Retinal pigment epithelial cell (primary cell): ENCODE results near the gene RAB13.
A peak's percentile ranks its signal among the peaks of the same experiment; 100 is the strongest.

Source experiments
- DNase-seq: peaks from one replicate; pipeline ENCODE4 v3.0.0-alpha.2; 2010; ENCODE audit warnings: low read depth
- H3K4me3 ChIP-seq: 2 replicates; pipeline ENCODE4 v1.5.1; 2011; ENCODE audit warnings: mild to moderate bottlenecking, low read length, control low read depth, moderate library complexity
- CTCF ChIP-seq: conservative IDR thresholded peaks from 2 replicates; pipeline ENCODE4 v1.5.1; 2011; ENCODE audit warnings: low read depth, low read length, control low read depth, inconsistent platforms

The RAB13 gene

DNA sequence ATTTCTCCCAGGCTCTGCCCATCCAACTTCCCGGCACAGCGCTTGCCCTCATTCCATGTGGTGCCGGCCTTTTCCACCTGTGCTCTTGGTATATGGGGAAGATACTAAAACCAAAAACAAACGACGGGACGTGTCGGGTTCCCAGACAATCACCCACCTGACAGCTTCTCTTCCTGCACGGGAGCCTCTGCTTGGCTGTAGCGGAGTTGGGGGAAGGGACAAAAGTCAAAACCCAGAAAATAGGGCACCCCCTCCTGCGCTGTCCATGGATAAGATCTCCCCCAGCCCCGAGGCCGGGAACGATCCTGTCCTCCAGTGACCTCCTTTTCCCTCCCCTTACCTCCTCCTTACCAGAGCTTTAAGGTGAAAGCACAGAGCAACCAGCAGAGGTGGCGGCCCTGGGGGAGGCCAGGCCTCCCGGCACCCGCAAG lies 9.3 kb downstream of the RAB13 start:
- H3K4me3 ChIP-seq, result peak overlapping the region; percentile 75
- TF ChIP-seq CTCF, result no peak
- no peak for DNase-seq

- no peak overlapping the region for H3K4me3 ChIP-seq
- no peak for DNase-seq
- TF ChIP-seq CTCF, result no peak
Measured at GRCh38 chr1:153973525-153973924, 12.6 kb downstream of the RAB13 start.

- no peak for DNase-seq
- TF ChIP-seq CTCF, result no peak
- H3K4me3 ChIP-seq, result no peak overlapping the region
Measured at GRCh38 chr1:153973071-153973470, 13.1 kb downstream of the RAB13 start.

DNA sequence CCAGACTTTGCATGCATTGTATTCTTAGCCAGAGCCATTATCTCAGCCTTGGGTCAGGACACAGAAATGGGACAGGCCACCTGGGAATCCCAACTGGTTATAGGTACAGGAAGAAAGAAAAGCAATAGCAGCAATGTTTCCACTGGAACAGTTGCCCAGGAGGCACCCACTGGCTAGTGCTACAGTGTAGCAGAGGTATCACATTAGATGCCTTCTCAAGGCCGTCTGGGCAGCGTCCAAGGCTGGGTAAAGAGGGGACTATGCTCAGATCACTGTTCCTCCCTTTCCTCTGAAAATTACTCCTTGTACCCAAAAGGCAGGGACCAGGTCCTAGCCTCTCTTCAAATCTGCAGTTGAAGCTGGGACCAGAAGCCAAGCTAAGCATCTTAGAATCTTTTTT lies 15.8 kb downstream of the RAB13 start:
- DNase-seq, result no peak
- no peak overlapping the region for H3K4me3 ChIP-seq
- TF ChIP-seq CTCF, result no peak

DNA sequence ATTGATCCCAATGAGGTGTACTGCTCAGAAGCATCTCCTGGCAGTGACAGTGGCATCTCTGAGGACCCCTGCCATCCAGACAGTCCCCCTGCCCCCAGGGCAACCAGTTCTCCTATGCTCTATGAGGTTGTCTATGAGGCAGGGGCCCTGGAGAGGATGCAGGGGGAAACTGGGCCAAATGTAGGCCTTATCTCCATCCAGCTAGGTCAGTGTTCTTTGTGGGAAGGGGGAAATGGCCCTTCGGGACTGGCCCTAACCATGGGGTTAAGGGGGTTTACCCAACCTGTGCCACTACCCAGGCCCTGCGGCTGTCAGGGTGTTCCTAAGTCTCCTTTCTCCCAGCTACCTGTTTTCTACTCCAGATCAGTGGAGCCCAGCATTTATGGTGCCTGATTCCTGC lies 17.2 kb downstream of the RAB13 start:
- DNase-seq, result no peak
- TF ChIP-seq CTCF, result no peak
- H3K4me3 ChIP-seq, result peak overlapping the region; percentile 38

- no peak for TF ChIP-seq CTCF
- peak overlapping the region; percentile 38 for H3K4me3 ChIP-seq
- DNase-seq, result no peak
Measured at GRCh38 chr1:153968408-153968807, 17.7 kb downstream of the RAB13 start.

GRCh38 chr1:153968000-153968363 lies 18.2 kb downstream of the RAB13 start:
- no peak for TF ChIP-seq CTCF
- peak overlapping the region; percentile 38 for H3K4me3 ChIP-seq

More at GRCh38 chr1:153968000-153968363, 18.2 kb downstream of the RAB13 start:
- no peak for DNase-seq
